ENCODE data around the gene LYZL2. TPM values are rescaled to one million over a fixed set of nuclear protein-coding genes. Genes with fewer than 3 reads are reported as not detected.

LYZL2 gene
- total RNA-seq, 1 experiment from 2014 or later: not detected

- Histone ChIP-seq H3K4me1 (ENCODE audit: control insufficient read depth in 1 of 2, insufficient read depth in 2 of 2, low read length in 2 of 2) (peaks cover 11 to 13% of the 10 kb centered on the region in 2 experiments; a peak in 3 of 4 replicates), H3K36me3 (ENCODE audit: control insufficient read depth in 1 of 2, insufficient read depth in 2 of 2, low read length in 2 of 2) (no peaks in the 10 kb centered on the region), H4K20me1 (ENCODE audit: insufficient read depth) (no peaks in the 10 kb centered on the region), H3K9ac (ENCODE audit: low read length) (no peak overlapping the region), H3K79me2 (ENCODE audit: insufficient read depth, low read length) (no peaks in the 10 kb centered on the region), H3K27ac (ENCODE audit: low read depth, low read length) (no peak overlapping the region), H3K9me3 (ENCODE audit: control insufficient read depth in 1 of 2, insufficient read depth in 1 of 2, low read depth in 1 of 2, low read length in 2 of 2) (no peaks in the 10 kb centered on the region), H3K27me3 (ENCODE audit: insufficient read depth, low read length) (no peaks in the 10 kb centered on the region), H3K4me2 (ENCODE audit: low read length) (no peak overlapping the region), H3K9me2 (ENCODE audit: insufficient read depth) (no peaks in the 10 kb centered on the region), H3K4me3 (replicated peaks in 1 of 2; ENCODE audit: low read depth in 1 of 2, low read length in 2 of 2) (no peak overlapping the region), H2AFZ (ENCODE audit: low read depth, low read length, poor library complexity, severe bottlenecking) (no peak overlapping the region)
- ChIA-PET RAD21 (ENCODE audit: low non-redundant PET in 1 of 2, low total read pairs in 2 of 2, uncharacterized antibody in 2 of 2, unreplicated experiment in 2 of 2) (interaction anchor here in 1 of 2 experiments (0.6 kb wide), 1 partner anchor 222 kb away, joined by 3 read pairs; no protein-coding TSS in a partner anchor), CTCF (interaction anchor here (0.5 kb wide), 1 partner anchor 148 kb away, joined by 4 read pairs; no protein-coding TSS in a partner anchor), POLR2A (no interaction called here)
- ATAC-seq (no peak), DNase-seq (ENCODE audit: low read depth, low spot score) (no peak)
- intact Hi-C loops (cut with micrococcal nuclease): no loop called here
- no TSS peak for BruUV-seq (replicated peaks)
- TF ChIP-seq ZFX (IDR thresholded peaks at IDR 0.05): no peak
- no peak for TF ChIP-seq EZH2phosphoT487 (IDR thresholded peaks at IDR 0.05; ENCODE audit: borderline replicate concordance)
- no peak for TF ChIP-seq JUND (IDR thresholded peaks at IDR 0.05)
- no peak for TF ChIP-seq SP1 (IDR thresholded peaks at IDR 0.05; ENCODE audit: low read depth)
- TF ChIP-seq, protein P1, sequence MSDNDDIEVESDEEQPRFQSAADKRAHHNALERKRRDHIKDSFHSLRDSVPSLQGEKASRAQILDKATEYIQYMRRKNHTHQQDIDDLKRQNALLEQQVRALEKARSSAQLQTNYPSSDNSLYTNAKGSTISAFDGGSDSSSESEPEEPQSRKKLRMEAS (IDR thresholded peaks at IDR 0.05): no peak
- no peak for TF ChIP-seq CEBPB (IDR thresholded peaks at IDR 0.05; ENCODE audit: low read depth)
- no peak for TF ChIP-seq POLR2A (IDR thresholded peaks at IDR 0.05; ENCODE audit: borderline replicate concordance, extremely low read depth, insufficient read depth, insufficient read length)
- TF ChIP-seq ZNF274 (IDR thresholded peaks at IDR 0.05; ENCODE audit: low read depth, low read length): no peak
- TF ChIP-seq CTCF (IDR thresholded peaks at IDR 0.05 in 2 of 3, conservative IDR thresholded peaks at IDR 0.05 in 1 of 3; ENCODE audit: borderline replicate concordance in 1 of 3, insufficient read depth in 1 of 3, low read depth in 2 of 3, low read length in 2 of 3): no peak
- no peak for TF ChIP-seq ATF3 (IDR thresholded peaks at IDR 0.05)
- no peak for TF ChIP-seq EZH2 (IDR thresholded peaks at IDR 0.05)
- TF ChIP-seq ELF1 (IDR thresholded peaks at IDR 0.05; ENCODE audit: borderline replicate concordance, low read depth): no peak
- TF ChIP-seq EGR1 (IDR thresholded peaks at IDR 0.05; ENCODE audit: low read depth): no peak
- TF ChIP-seq POLR2AphosphoS5 (IDR thresholded peaks at IDR 0.05; ENCODE audit: low read depth, low read length): no peak
- no peak for TF ChIP-seq ZBTB33 (IDR thresholded peaks at IDR 0.05; ENCODE audit: extremely low read depth, insufficient replicate concordance, low read length)
- TF ChIP-seq SRF (IDR thresholded peaks at IDR 0.05; ENCODE audit: low read depth): no peak
- TF ChIP-seq YY1 (IDR thresholded peaks at IDR 0.05; ENCODE audit: extremely low read depth, insufficient replicate concordance, low read depth, low read length): no peak
- no peak for TF ChIP-seq TCF7L2 (IDR thresholded peaks at IDR 0.05; ENCODE audit: borderline replicate concordance, extremely low read depth, insufficient read depth, insufficient read length)
- no peak for TF ChIP-seq CBX3 (IDR thresholded peaks at IDR 0.05; ENCODE audit: low read depth)
Observed at GRCh38 chr10:30580241-30580640, 49.3 kb downstream of the LYZL2 start.
